ENCODE measurements around the gene GUSB.
"Not testable (repeated sequence)": the region's sequence is repeated elsewhere in the genome, so short reads cannot be mapped to it uniquely, and the experiment has no call there.

The GUSB gene

DNA sequence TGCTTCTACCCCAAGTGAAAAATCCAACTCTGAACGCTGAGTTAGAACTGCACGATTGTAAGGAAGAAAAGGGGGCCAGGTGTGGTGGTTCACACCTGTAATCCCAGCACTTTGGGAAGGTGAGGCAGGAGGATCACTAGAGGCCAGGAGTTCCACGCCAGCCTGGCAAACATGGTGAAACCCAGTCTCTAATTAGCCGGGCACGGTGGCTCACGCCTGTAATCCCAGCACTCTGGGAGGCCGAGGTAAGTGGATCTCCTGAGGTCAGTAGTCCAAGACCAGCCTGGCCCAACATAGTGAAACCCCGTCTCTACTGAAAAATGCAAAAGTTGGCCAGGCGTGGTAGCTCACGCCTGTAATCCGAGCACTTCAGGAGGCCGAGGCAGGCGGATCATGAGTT, 9.0 kb downstream of the GUSB start:
- ChIA-PET POLR2A (no interaction called here), CTCF (interaction anchor here (1.0 to 1.5 kb wide), 2 partner anchors 8 to 14 kb away, joined by 3 read pairs; no protein-coding TSS in a partner anchor)
- TF ChIP-seq CTCF (IDR thresholded peaks at IDR 0.05; ENCODE audit: control extremely low read depth, extremely low read depth, low read depth, missing control alignments): no peak
- no peak for DNase-seq (ENCODE audit: extremely low spot score)

DNA sequence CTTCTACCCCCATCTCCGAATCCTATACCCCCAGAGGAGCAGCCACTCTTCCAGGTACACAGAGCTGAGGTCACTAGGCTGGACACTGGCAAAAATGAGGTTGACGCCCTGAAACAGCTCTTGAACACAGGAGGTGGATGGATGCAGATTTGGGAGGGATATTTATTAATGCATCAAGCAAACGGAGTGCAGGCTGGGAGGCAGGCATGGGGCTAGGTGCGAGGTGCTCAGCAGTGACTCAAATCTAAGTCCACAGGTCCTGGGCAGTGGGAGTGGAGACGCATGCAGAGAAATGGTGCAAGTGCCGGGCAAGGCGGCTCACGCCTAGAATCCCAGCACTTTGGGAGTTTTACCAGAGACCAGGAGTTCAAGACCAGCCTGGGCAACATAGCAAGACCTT, 11.0 kb downstream of the GUSB start:
- CTCF ChIA-PET: no interaction called here
- POLR2A ChIA-PET: interaction anchor here (1.0 kb wide), 1 partner anchor 12 kb away, joined by 3 read pairs; no protein-coding TSS in a partner anchor
- no peak for DNase-seq (ENCODE audit: extremely low spot score)
- no peak for TF ChIP-seq CTCF (IDR thresholded peaks at IDR 0.05; ENCODE audit: control extremely low read depth, extremely low read depth, low read depth, missing control alignments)

- no peak for DNase-seq (ENCODE audit: extremely low spot score)
- CTCF ChIA-PET: interaction anchor here (1.1 to 1.5 kb wide), 3 partner anchors 12 to 128 kb away, joined by 3 to 5 read pairs (median 3); no protein-coding TSS in a partner anchor
- no peak for TF ChIP-seq CTCF (IDR thresholded peaks at IDR 0.05; ENCODE audit: control extremely low read depth, extremely low read depth, low read depth, missing control alignments)
- POLR2A ChIA-PET: no interaction called here
These were observed 13.5 kb downstream of the GUSB start for GRCh38 chr7:65968256-65969185.

GRCh38 chr7:65967361-65968155, 14.5 kb downstream of the GUSB start:
- ChIA-PET CTCF (no interaction called here), POLR2A (no interaction called here)
- TF ChIP-seq CTCF (IDR thresholded peaks at IDR 0.05; ENCODE audit: control extremely low read depth, extremely low read depth, low read depth, missing control alignments): no peak
- DNase-seq (ENCODE audit: extremely low spot score): no peak

DNA sequence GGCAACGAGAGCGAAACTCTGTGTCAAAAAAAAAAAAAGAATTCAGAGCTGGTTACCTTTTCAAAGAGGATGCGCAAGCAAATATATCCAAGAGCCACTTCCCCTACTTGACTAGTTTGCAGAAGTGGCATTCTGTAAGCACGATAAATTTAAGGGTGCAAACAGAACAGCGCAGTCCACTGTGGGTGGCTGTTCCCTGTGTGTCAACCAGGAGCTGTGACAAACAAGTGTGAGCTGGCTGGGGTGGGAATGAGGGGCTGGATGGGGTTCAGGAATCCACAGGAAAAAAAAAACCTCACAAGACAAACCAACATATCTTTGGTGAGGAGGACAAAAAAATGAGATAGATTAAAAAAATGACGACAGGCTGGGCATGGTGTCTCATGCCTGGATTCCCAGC, 15.9 kb downstream of the GUSB start:
- TF ChIP-seq CTCF (IDR thresholded peaks at IDR 0.05; ENCODE audit: control extremely low read depth, extremely low read depth, low read depth, missing control alignments): no peak
- ChIA-PET CTCF (interaction anchor here (2.0 kb wide), 1 partner anchor 14 kb away, joined by 5 read pairs; no protein-coding TSS in a partner anchor), POLR2A (no interaction called here)
- no peak for DNase-seq (ENCODE audit: extremely low spot score)

GRCh38 chr7:65964671-65965070, 17.3 kb downstream of the GUSB start:
- CTCF ChIA-PET: interaction anchor here (2.0 kb wide), 1 partner anchor 12 kb away, joined by 5 read pairs; no protein-coding TSS in a partner anchor
- POLR2A ChIA-PET; DNase-seq (ENCODE audit: extremely low spot score): not testable (repeated sequence)
